GM19035 (cell line): ENCODE measurements around the gene NUBP2.
A peak's percentile ranks its signal among the peaks of the same experiment; 100 is the strongest.

Experiments used
- ATAC-seq: cut with Tn5 transposase; IDR thresholded peaks from one replicate; pipeline ENCODE4 v1.9.1; 2021; ENCODE audit not compliant: unreplicated experiment

The NUBP2 gene, protein sequence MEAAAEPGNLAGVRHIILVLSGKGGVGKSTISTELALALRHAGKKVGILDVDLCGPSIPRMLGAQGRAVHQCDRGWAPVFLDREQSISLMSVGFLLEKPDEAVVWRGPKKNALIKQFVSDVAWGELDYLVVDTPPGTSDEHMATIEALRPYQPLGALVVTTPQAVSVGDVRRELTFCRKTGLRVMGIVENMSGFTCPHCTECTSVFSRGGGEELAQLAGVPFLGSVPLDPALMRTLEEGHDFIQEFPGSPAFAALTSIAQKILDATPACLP

DNA sequence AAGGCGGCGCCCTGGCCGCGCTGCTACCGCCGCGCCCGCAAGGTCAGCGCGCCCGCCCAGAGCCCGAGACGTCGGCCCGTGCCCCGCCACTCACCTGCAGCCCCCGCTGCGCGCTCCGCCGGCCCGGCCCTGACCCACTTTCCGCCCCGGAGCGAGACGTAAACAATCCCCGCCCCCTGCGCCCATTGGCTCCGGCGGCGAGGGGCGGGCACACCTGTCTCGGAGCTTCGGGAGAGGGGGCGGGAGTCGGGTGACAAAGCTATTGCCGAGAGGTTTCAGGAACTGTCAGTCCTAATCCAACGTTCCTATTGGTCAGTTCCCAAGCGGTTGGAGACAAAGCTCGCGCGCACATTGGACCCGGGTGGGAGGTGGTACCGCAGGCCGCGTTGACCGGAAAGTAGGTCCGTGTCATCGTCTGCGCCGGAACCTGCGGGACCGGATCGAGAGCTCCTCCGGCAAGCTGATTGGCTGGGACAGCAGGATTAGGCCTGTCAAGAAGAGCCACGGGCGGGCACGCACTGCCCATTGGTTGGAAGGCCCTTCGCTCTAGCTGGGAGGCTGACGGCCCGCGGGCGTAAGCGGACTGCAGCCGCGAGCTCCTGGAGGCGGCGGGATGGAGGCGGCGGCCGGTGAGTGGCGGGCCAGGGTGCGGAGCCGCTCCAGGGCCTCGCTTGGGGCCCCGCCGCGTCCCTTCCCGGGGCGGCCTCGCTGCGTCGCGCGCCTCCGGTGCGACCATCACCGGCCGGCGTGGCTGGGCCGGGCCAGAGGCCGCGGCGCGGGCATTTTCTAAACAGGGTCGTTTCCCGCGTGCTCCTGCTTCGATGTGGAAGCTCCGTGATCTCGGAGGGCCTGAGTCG lies at the start of gene NUBP2, which contains the start of gene SPSB3:
NUBP2 (plus strand) TSS at position 553 of the 857 bp plus-strand sequence; CDS start at position 614, 61 bp downstream.
SPSB3 (minus strand) TSS at position 164 of the 857 bp plus-strand sequence. CDS start 1,088 bp downstream, outside the sequence.
- peak; percentile 87 for ATAC-seq

DNA sequence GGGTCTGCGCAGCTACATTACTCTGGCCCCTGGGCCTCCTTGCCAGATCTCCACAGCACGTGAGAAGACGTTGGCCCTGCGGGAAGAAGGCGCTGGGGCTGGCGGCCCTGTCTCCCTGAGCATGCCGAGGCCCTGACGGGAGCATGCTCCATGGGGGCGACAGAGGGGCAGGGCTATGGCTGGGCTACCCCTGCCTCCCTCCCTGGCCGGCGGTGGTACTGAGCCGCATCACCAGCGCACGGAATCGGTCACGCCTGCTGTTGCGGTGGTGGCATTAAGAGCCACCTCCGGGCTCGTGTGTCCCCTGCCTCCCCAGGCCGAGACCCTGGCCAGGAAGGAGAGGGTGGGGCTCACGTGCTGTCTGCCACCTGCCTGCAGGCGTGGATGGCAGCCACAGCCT lies 48.6 kb upstream of the NUBP2 start:
- no peak for ATAC-seq

DNA sequence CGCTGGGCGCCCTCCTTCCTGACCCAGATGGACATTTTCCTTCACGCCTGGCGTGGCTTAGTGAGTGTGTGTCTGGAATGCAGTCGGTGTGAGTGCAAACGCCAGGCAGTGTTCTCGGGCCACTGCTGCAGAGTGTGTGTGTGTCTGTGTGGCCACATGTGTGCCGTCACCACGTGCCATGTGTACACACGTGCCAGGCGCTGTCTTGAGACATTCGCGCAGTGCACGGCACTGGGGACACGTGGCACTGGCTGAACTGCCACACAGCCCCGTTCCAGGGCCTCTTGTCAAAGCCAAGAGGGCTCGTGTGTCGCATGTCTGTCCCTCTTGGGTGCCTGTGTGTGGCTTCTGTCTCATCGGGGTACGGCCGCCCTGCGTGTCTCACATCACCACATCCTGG lies 47.9 kb upstream of the NUBP2 start:
- ATAC-seq, result no peak

DNA sequence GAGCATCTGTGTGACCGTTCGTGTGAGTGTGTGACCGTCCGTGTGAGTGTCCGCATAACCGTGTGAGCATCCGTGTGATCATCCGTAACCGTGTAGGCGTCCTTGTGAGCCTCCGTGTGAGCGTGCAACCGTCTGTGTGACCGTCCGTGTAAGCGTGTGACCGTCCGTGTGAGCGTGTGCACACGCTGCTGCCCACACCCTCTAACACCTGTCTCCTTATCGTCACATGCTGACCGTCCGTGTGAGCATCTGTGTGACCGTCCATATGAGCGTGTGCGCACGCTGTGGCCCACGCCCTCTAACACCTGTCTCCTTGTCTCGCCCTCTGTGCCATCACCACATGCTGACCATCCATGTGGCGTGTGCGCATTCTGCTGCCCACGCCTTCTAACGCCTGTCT lies 42.5 kb upstream of the NUBP2 start:
- no peak for ATAC-seq

DNA sequence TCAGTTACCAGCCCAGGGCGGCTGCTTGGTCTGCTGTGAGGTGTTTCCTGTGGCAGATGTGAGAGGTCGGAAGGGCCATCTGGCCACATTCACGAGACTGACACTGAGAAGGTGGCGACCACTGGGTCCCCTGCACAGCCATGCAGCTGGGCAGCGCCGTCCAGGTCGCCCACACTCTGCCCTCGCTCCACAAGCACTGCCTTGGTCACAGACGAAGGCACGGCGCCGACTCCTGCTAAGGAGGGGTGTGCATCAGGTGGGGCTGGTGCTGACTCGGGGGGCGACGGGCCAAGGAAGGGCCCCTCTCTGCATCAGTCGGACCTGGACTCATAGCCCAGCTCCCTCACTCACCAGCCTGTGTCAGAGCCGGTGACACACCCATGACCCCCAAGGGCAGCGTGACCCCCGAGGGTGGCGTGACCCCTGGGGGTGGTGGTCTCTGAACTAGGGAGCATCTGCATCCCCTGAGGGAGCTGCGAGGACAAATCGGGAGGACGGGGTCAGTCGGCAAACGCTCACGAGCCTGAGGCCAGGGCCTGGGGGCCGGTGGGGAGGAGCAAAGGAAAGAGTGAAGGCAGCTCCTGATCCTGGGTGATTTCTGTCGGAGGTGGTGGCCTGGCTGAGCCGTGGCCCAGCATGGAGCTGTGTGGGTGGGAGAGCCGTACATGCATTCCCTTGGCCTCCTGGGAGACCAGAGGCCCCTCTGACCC lies 41.8 kb upstream of the NUBP2 start:
- ATAC-seq, result no peak

DNA sequence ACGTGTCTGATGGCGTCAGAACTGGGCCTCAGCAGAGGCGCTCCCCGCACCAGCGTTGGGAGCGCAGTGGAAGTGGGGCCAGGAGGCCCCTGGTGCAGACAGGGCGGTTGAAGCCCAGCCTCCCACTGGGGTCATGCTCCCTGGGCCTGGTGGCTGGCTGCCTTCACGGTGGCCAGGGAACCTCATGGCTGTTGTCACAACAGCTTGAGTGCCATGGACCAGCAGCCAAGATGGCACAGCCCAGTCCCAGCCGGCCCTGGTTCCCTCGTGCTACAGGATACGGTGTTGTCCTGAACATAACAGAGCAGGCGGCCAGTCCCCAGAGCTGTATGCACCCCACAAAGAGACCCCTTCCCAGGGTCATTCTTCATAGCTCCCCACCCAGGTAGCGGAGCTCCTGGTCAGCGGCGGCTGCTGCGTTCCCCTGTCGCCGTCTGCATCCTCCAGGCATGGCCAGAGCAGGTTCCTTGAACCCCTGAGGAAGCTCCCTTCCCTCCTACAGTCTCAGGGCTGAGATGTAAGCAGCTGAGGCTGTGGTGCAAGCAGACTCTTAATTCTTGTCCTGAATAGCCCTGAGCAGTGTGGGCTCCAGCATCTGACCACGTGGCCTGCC lies 41.1 kb upstream of the NUBP2 start:
- no peak for ATAC-seq

DNA sequence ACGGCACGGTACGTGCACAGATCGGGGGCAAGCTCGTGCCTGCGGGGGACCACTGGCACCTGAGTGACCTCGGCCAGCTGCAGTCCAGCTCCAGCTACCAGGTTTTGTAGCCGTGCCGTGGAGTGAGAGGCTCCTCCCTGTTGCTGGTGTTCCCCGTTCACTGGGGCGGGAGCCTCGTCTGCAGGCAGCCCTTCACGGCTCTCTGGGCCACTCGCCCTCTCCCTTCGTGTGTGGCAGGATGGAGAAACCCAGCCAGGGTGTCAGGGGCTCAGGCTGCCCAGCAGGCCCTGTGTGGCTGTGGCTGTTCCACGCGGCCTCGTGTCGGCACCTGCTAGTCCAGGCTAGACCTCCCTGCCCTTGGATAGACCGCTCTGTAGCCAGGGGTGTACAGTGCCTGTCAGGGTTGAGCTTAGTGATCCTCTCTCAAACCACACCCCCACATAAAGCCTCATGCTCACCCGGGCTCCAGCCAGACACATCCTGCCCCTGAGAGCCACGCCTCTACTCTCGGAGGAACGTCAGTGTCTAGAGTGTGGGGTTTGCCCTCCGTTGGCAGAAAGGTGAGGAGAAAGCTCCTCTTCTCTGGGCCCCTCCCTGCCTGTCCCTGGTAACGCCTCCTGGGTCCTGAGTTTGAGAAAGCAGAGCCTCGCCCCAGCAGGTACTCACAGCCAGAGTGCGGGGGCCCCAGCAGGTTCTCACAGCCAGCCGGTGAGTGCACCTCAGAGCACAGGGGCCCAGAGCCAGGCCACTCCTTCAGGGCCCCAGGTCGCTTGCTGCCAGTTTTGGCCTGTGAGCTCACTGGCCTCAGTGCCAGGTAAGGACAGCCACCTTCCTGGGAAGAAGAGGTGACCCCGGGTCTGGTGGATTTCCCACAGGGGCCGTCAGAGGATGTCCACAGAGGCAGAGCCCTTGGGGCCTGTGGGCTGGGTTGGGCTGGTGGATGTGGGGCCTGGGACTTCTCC lies 39.1 kb upstream of the NUBP2 start:
- ATAC-seq, result no peak

DNA sequence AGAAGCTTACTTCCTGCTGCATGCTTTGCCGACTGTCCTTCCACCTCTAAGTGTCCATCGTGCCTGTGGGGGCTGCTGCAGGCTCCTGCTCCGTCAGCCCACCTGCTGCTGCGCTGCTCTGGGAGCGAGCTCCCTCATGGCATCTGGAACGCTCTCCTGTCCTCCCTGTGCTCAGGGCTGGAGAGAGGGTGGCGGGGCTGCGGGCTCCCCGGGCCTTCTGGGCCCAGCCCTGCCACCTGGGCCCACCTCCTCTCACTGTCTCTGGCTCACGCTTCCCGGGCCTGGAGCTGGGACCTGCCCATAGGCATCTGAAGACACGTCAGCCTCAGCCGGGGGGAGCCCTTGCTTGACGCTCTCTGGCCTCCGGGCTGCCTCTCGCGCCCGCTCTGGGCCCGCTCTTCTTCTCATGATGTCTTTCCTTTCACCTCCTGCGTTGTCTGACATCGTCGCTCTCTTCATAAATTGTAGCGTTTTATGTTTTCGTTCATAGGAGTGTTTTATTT lies 38.4 kb upstream of the NUBP2 start:
- no peak for ATAC-seq

DNA sequence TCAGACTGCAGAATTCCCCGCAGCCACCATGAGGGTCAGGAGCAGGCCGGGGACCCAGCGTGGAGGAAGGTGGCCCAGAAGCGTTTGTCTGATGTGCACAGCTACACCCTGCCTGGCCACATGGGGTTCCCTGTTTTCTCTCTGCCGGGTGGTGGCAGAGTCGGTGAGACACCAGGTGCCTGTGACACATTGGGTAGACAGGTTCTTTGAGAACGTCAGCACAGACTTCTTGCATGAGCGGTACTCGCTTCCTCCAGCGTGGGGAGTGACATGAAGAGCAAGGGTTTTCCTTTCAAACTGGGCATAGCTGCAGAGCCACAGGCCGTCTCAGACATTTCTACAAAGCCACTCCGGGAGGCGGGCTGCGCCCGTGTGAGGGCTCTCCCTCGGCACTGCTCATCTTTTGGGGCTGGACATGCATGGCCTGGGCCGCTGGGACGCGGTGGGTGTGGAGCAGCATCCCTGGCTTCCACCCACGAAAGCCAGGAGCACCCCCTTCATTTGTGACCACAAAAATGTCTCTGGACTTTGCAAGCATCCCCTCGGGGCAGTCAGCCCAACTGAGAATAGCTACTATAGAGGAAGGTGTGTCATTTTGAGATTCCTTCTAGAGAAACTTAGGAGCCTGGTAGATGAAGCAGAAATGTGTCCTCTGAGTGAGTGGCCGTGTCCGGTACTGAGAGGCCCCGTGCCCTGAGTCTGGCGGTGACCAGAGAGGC lies 37.4 kb upstream of the NUBP2 start:
- no peak for ATAC-seq

DNA sequence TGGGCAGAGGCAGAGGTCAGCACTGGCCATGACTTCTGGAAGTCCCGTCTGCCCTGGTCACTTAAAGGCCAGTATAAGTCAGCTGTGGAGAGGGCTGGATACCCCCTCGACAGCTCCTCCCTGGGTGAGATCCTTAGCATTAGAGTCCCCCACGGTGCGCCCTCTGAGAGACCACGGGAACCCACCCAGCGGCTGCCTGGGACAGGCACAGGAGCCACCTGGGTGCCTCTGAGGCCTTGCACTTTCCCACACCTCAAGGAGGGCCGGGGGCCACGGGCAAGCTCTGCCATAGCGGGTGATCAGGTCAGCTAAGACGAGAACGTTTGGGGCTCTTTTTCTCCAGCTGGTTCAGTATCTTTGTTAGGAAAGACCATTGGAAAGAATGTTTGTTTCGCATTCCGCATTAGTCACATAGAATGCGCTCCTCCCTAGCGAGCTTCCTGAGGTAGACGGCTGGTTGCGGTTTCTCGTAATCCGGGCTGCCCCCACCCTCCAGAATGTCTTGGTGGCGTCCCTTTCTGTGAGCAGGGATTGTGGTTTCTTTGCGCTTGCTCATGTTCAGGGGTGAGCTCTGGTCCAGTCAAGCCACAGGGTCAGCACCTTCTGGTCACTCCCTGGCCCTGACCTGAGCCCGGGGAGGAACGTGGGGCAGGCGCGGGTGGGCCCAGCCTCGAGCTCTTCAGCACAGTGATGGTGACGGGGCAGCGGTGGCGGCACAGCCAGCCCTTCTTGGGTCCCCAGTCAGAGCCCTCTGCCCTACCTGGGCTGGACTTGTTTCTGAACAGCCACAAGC lies 36.7 kb upstream of the NUBP2 start:
- no peak for ATAC-seq

DNA sequence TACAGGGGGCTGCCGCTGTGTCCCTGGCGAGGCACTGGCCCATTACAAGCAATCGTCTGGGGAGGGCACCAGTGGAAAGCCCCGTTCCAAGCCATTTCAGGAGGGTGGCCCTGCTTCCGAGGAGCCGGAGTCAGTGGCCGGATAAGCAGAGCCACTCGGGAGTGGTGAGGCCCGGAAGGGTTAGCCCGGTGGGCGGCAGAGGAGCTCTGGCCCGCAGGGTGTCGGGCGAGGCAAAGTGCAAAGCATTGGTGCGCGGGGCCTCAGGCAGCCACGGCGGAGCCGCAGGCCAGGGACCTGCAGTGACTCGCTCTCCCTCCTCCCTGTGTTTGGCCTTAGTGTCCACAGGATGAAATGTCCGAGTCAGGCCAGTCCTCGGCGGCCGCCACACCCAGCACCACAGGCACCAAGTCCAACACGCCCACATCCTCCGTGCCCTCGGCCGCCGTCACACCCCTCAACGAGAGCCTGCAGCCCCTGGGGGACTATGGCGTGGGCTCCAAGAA lies 36.0 kb upstream of the NUBP2 start:
- ATAC-seq, result no peak

DNA sequence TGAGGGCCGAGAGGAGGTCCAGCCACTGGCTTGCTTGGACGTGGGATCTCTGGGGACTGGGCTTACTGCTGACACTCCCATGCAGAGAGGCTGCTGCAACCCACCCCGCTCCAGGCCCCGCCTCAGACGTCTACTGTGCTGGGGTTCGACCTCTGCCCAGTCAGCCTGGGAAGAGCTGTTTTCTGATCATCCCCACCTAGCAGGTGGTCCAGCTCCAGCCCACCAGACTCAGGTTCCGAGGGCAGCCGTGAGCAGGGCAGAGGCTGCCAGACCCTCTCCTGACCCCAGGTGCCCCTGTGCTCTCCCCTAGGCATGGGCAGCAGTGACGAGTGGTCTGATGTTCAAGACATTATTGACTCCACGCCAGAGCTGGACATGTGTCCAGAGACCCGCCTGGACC lies 34.8 kb upstream of the NUBP2 start:
- ATAC-seq, result no peak

DNA sequence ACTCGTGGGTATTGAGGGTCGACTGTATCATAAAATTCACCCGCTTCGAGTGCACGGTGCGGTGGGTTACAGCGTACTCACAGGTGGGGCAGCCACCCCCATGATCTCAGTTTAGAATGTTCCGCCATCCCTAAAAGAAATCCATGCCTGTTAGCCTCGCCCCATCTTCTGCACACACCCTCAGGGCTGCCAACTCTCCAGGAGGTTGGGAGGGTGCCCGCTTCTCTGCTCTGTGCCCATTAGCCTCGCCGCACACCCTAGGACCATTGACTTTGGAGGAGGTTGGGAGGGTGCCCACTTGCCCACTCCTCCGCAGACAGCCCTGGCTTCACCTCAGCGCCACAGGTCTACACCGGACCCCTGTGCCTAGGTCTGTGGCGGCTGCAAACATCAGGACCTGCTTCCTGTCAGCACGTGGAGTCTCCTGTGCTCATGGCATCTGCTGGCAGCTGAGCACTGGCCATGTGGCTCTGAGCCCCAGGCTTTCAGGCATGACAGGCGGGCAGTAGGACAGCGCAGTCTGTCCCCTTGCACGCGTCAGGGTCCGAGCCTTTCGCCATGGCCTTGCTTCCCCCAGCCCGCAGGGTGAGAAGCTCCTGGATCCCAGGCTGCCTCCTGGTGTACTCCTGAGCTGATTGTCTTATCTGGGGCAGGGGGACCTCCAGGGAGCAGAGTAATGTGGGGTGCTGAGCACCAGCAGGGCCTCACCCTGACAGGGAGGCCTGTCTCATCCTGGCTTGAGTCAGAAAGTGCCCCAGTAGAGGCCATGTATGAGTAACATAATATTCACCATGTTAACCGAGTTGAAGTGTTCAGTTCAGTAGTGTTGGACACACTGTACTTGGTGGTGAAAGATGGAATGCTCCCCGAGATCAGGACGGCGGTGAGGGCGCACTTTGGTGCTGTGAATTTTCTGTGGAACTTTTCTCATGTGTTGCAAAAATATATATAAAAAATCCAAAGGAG lies 33.3 kb upstream of the NUBP2 start:
- ATAC-seq, result no peak

DNA sequence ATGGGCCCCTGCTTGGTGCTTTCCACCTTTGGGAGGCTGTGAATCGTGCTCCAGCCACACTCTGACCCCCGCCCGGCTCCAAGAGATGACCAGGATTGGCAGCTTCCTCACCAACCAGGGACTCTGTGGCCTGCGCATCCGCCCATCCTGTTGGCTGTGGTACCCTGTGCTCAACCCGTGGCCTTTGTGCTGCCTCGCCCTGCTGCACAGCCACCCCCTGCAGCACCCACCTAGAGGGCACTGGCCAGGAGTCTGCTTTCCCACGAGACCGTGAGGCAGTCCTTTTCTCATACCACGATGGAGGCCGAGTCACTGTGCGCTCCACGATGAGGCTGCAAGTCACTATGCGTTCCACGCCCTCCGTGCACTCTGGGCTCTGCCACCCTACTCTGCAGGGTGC lies 30.8 kb upstream of the NUBP2 start:
- ATAC-seq, result no peak

DNA sequence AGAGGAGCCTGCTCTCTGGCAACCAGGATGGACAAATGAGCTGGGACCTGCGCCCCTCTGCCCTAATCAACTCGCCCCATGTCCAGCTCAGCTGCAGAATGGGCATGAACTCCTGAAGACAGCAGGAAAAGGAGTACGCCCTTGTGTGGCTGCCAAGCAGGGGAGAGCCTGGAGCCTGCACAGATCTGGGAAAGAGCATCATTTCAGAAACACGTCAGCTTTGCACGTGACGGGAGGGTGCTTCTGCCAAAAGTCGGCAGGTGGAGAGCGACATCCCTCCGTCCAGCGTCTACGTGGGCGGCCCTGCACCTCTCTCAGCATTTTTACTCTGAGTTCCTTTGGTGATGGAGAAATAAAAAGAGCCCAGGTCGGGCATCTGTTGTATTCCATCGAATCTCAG lies 29.9 kb upstream of the NUBP2 start:
- ATAC-seq, result no peak

DNA sequence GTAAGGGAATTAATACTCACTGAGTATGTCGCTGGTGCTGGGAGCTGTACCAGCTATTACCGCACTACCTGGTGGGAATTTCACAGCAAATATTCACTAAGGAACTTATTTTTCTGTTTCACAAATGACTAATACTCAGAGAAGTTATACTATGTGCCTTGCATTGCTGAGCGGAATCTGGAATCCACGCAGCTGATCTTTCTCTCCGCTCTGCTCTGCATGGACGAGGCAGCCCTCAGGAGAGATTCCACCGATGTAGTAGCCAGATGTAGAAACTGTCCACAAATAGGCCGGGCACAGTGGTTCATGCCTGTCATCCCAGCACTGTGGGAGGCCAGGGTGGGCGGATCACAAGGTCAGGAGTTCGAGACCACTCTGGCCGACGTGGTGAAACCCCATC lies 28.6 kb upstream of the NUBP2 start:
- ATAC-seq, result no peak
